H1 (cell line): ENCODE data around the gene EPHA8. TPM values are rescaled to one million over a fixed set of nuclear protein-coding genes. Genes with fewer than 3 reads are reported as not detected.

Source experiments
- polyA plus RNA-seq, 7 experiments: library from polyadenylated mRNA; depleted of rRNA in 3 of 7; stranded (reverse) in 5 of 7; unstranded in 2 of 7; fragments of >200 nt in 5 of 7; fragments of 200-250 nt in 2 of 7; gene quantifications; 1 replicate in 5 of 7; 2 replicates in 1 of 7; 4 replicates in 1 of 7; pipeline versions ENCODE4 v1.2.1 to v1.2.3, GENCODE V29; 2011 to 2013; ENCODE audit warnings: missing spikeins in 2 of 7, mixed read lengths in 2 of 7
- total RNA-seq: library from RNA; stranded (reverse); fragmentation: NEBNext Ultra II Directional; extraction: Animal tissue kit (Norgen Biotek cat#: 25700); gene quantifications from 2 replicates; pipeline ENCODE4 v1.2.1, GENCODE V29; 2021
- TF ChIP-seq, protein P1 (sequence below): fragments of 300-600 bp; sonication (generic); IDR thresholded peaks from 2 replicates; pipeline ENCODE4 v1.7.1; 2012; ENCODE audit warnings: low read length, moderate library complexity, mild to moderate bottlenecking, inconsistent platforms; ENCODE audit not compliant: insufficient replicate concordance

EPHA8 gene
- total and polyA plus RNA-seq, 2 of the 8 experiments (the other 6 are each of a cell fraction or from before 2014, with no cell fraction given): 4.0 to 8.4 TPM

DNA sequence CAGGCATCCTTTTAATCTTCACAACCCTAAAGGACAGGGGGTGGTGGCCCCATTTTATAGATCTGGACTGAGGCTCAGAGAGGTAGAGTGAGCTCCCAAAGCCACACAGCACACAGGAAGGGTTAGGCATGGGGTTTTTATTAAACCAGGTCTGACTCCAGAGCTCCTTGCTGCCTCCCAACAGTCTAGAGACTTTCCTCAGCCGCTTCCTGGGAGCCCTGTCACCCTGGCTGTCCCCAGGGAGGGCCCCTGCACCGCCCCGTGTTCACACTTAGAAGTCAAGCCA, 8.0 kb upstream of the EPHA8 start (continued):
- TF ChIP-seq, protein P1, sequence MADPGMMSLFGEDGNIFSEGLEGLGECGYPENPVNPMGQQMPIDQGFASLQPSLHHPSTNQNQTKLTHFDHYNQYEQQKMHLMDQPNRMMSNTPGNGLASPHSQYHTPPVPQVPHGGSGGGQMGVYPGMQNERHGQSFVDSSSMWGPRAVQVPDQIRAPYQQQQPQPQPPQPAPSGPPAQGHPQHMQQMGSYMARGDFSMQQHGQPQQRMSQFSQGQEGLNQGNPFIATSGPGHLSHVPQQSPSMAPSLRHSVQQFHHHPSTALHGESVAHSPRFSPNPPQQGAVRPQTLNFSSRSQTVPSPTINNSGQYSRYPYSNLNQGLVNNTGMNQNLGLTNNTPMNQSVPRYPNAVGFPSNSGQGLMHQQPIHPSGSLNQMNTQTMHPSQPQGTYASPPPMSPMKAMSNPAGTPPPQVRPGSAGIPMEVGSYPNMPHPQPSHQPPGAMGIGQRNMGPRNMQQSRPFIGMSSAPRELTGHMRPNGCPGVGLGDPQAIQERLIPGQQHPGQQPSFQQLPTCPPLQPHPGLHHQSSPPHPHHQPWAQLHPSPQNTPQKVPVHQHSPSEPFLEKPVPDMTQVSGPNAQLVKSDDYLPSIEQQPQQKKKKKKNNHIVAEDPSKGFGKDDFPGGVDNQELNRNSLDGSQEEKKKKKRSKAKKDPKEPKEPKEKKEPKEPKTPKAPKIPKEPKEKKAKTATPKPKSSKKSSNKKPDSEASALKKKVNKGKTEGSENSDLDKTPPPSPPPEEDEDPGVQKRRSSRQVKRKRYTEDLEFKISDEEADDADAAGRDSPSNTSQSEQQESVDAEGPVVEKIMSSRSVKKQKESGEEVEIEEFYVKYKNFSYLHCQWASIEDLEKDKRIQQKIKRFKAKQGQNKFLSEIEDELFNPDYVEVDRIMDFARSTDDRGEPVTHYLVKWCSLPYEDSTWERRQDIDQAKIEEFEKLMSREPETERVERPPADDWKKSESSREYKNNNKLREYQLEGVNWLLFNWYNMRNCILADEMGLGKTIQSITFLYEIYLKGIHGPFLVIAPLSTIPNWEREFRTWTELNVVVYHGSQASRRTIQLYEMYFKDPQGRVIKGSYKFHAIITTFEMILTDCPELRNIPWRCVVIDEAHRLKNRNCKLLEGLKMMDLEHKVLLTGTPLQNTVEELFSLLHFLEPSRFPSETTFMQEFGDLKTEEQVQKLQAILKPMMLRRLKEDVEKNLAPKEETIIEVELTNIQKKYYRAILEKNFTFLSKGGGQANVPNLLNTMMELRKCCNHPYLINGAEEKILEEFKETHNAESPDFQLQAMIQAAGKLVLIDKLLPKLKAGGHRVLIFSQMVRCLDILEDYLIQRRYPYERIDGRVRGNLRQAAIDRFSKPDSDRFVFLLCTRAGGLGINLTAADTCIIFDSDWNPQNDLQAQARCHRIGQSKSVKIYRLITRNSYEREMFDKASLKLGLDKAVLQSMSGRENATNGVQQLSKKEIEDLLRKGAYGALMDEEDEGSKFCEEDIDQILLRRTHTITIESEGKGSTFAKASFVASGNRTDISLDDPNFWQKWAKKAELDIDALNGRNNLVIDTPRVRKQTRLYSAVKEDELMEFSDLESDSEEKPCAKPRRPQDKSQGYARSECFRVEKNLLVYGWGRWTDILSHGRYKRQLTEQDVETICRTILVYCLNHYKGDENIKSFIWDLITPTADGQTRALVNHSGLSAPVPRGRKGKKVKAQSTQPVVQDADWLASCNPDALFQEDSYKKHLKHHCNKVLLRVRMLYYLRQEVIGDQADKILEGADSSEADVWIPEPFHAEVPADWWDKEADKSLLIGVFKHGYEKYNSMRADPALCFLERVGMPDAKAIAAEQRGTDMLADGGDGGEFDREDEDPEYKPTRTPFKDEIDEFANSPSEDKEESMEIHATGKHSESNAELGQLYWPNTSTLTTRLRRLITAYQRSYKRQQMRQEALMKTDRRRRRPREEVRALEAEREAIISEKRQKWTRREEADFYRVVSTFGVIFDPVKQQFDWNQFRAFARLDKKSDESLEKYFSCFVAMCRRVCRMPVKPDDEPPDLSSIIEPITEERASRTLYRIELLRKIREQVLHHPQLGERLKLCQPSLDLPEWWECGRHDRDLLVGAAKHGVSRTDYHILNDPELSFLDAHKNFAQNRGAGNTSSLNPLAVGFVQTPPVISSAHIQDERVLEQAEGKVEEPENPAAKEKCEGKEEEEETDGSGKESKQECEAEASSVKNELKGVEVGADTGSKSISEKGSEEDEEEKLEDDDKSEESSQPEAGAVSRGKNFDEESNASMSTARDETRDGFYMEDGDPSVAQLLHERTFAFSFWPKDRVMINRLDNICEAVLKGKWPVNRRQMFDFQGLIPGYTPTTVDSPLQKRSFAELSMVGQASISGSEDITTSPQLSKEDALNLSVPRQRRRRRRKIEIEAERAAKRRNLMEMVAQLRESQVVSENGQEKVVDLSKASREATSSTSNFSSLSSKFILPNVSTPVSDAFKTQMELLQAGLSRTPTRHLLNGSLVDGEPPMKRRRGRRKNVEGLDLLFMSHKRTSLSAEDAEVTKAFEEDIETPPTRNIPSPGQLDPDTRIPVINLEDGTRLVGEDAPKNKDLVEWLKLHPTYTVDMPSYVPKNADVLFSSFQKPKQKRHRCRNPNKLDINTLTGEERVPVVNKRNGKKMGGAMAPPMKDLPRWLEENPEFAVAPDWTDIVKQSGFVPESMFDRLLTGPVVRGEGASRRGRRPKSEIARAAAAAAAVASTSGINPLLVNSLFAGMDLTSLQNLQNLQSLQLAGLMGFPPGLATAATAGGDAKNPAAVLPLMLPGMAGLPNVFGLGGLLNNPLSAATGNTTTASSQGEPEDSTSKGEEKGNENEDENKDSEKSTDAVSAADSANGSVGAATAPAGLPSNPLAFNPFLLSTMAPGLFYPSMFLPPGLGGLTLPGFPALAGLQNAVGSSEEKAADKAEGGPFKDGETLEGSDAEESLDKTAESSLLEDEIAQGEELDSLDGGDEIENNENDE: no peak
